PC-3 (cell line): ENCODE results near the gene SNX13. TPM values are rescaled to one million over a fixed set of nuclear protein-coding genes. Genes with fewer than 3 reads are reported as not detected.

Experiments
- ATAC-seq: fragments of 200-7000 bp; cut with Tn5 transposase; 2 replicates; pipeline ENCODE4 v1.9.1; 2020; ENCODE audit warnings: mild to moderate bottlenecking, moderate library complexity
- BruUV-seq: library from RNA; stranded (reverse); fragments of 400-500 nt; replicated peaks from 2 replicates; lab custom pipeline; 2021; lab: Mats Ljungman, UMichigan
- CTCF ChIA-PET: fragments of 300-600 bp; sonication (Branson Sonifier 250); formaldehyde crosslinking; loops from one replicate; lab custom pipeline; 2022; ENCODE audit warnings: antibody characterized with exemption; lab: Charles Lee
- POLR2A ChIA-PET: fragments of 300-600 bp; sonication (Branson Sonifier 250); formaldehyde crosslinking; loops from one replicate; lab custom pipeline; 2022; ENCODE audit warnings: antibody characterized with exemption; ENCODE audit not compliant: unreplicated experiment; lab: Charles Lee
- DNase-seq: peaks from one replicate; pipeline ENCODE4 v3.0.0-alpha.2; 2015
- H2AFZ ChIP-seq: fragments of 300-600 bp; sonication (generic); 2 replicates; pipeline ENCODE4 v1.6.0; 2016; ENCODE audit warnings: antibody characterized with exemption, low read length
- H3F3A ChIP-seq: fragments of 300-600 bp; sonication (generic); one replicate; pipeline ENCODE4 v1.6.0; 2017; ENCODE audit warnings: antibody characterized with exemption, low read length, control low read depth, mild to moderate bottlenecking; ENCODE audit not compliant: unreplicated experiment
- H3K27ac ChIP-seq: fragments of 300-600 bp; sonication (generic); 2 replicates; pipeline ENCODE4 v1.5.1; 2016; ENCODE audit warnings: mild to moderate bottlenecking, low read length
- H3K27me3 ChIP-seq: fragments of 300-600 bp; sonication (generic); 2 replicates; pipeline ENCODE4 v1.6.1; 2016; ENCODE audit warnings: low read length, mixed read lengths
- H3K36me3 ChIP-seq: fragments of 300-600 bp; sonication (generic); 2 replicates; pipeline ENCODE4 v1.6.1; 2016; ENCODE audit warnings: low read depth, mixed run types, low read length, mixed read lengths
- H3K4me1 ChIP-seq: fragments of 300-600 bp; sonication (generic); 2 replicates; pipeline ENCODE4 v1.5.1; 2016; ENCODE audit warnings: low read length; ENCODE audit not compliant: insufficient read depth
- H3K4me2 ChIP-seq: fragments of 300-600 bp; sonication (generic); 2 replicates; pipeline ENCODE4 v1.6.0; 2016; ENCODE audit warnings: low read length
- H3K4me3 ChIP-seq: fragments of 300-600 bp; sonication (generic); 2 replicates; pipeline ENCODE4 v1.5.1; 2016; ENCODE audit warnings: mild to moderate bottlenecking, low read length, mixed read lengths
- H3K79me2 ChIP-seq: fragments of 300-600 bp; sonication (generic); 2 replicates; pipeline ENCODE4 v1.6.1; 2017; ENCODE audit warnings: low read length, mixed read lengths
- H3K9ac ChIP-seq: fragments of 300-600 bp; sonication (generic); 2 replicates; pipeline ENCODE4 v1.6.0; 2016; ENCODE audit warnings: mild to moderate bottlenecking, low read length
- H3K9me2 ChIP-seq: fragments of 300-600 bp; sonication (generic); replicated peaks from 2 replicates; pipeline ENCODE4 v1.6.1; 2016; ENCODE audit warnings: mixed run types, low read length, mixed read lengths
- H3K9me3 ChIP-seq: fragments of 300-600 bp; sonication (generic); 2 replicates; pipeline ENCODE4 v1.6.1; 2016; ENCODE audit warnings: low read length, mixed read lengths
- H4K20me1 ChIP-seq: fragments of 300-600 bp; sonication (generic); 2 replicates; pipeline ENCODE4 v1.6.1; 2016; ENCODE audit warnings: low read length, mixed read lengths
- CTCF ChIP-seq: fragments of 300-600 bp; sonication (generic); conservative IDR thresholded peaks from 2 replicates; pipeline ENCODE4 v1.5.1; 2017; ENCODE audit warnings: antibody characterized with exemption, low read depth, mild to moderate bottlenecking, low read length
- EZH2 ChIP-seq: fragments of 300-600 bp; sonication (generic); IDR thresholded peaks from one replicate; pipeline ENCODE4 v1.6.1; 2017; ENCODE audit warnings: antibody characterized with exemption, mild to moderate bottlenecking, low read length; ENCODE audit not compliant: unreplicated experiment
- EZH2phosphoT487 ChIP-seq: fragments of 300-600 bp; sonication (generic); IDR thresholded peaks from 2 replicates; pipeline ENCODE4 v1.6.1; 2018; ENCODE audit warnings: mild to moderate bottlenecking, antibody characterized with exemption, low read length, borderline replicate concordance
- intact Hi-C: fragments of 100-400 bp; cut with micrococcal nuclease; formaldehyde crosslinking; loops from 2 replicates; pipeline ENCODE4 v1.9.0; 2023
- total RNA-seq: library from RNA; depleted of rRNA; stranded (reverse); fragments of >200 nt; gene quantifications from 2 replicates; pipeline ENCODE4 v1.2.3, GENCODE V29; 2014

SNX13 gene
- total RNA-seq, 1 experiment from 2014 or later: 33.9 TPM

GRCh38 chr7:17917842-17918241 lies 22.5 kb downstream of the SNX13 start:
- intact Hi-C loops: no loop called here
- no peaks in the 10 kb centered on the region for H4K20me1 ChIP-seq

GRCh38 chr7:17916786-17917185 lies 23.5 kb downstream of the SNX13 start:
- ATAC-seq: no peak

More at GRCh38 chr7:17917842-17918241, 22.5 kb downstream of the SNX13 start:
- no peaks in the 10 kb centered on the region for H3K9me2 ChIP-seq
- H3K4me1 ChIP-seq: no peaks in the 10 kb centered on the region
- TF ChIP-seq EZH2phosphoT487 (no peak), EZH2 (no peak), CTCF (no peak)
- H3F3A ChIP-seq: no peaks in the 10 kb centered on the region
- no peak overlapping the region for H3K4me2 ChIP-seq
- H3K27me3 ChIP-seq: no peaks in the 10 kb centered on the region
- no peak for ATAC-seq
- no peak overlapping the region for H3K27ac ChIP-seq
- H2AFZ ChIP-seq: no peak overlapping the region
- BruUV-seq: no TSS peak
- no peak overlapping the region for H3K9ac ChIP-seq
- H3K9me3 ChIP-seq: 0 out of 2 replicates have a peak, but pooled peaks cover 5% of the 10 kb centered on the region
- no peak overlapping the region for H3K4me3 ChIP-seq
- H3K36me3 ChIP-seq: peaks cover 6% of the 10 kb centered on the region; the same call in 1 of the 2 replicates
- DNase-seq: no peak
- peaks cover 98% of the 10 kb centered on the region for H3K79me2 ChIP-seq
- ChIA-PET POLR2A (no interaction called here), CTCF (no interaction called here)

GRCh38 chr7:17915796-17916195 lies 24.5 kb downstream of the SNX13 start:
- H3K9me2 ChIP-seq: no peaks in the 10 kb centered on the region

More at GRCh38 chr7:17916786-17917185, 23.5 kb downstream of the SNX13 start:
- H3K4me1 ChIP-seq: no peaks in the 10 kb centered on the region
- H4K20me1 ChIP-seq: no peaks in the 10 kb centered on the region
- ChIA-PET CTCF (no interaction called here), POLR2A (no interaction called here)
- no peaks in the 10 kb centered on the region for H3F3A ChIP-seq
- no TSS peak for BruUV-seq
- no peak overlapping the region for H3K4me3 ChIP-seq
- no peaks in the 10 kb centered on the region for H3K9me2 ChIP-seq
- H3K27ac ChIP-seq: no peak overlapping the region
- DNase-seq: no peak
- no peaks in the 10 kb centered on the region for H3K27me3 ChIP-seq
- no peak overlapping the region for H3K9ac ChIP-seq
- intact Hi-C loops: no loop called here
- no peak overlapping the region for H3K4me2 ChIP-seq
- H2AFZ ChIP-seq: no peak overlapping the region
- peaks cover 98% of the 10 kb centered on the region for H3K79me2 ChIP-seq
- peaks cover 6% of the 10 kb centered on the region; the same call in 1 of the 2 replicates for H3K36me3 ChIP-seq
- H3K9me3 ChIP-seq: 0 out of 2 replicates have a peak, but pooled peaks cover 5% of the 10 kb centered on the region
- TF ChIP-seq EZH2phosphoT487: no peak
- TF ChIP-seq EZH2: no peak

More at GRCh38 chr7:17915796-17916195, 24.5 kb downstream of the SNX13 start:
- no TSS peak for BruUV-seq
- Histone ChIP-seq H3K4me1 (no peaks in the 10 kb centered on the region), H3F3A (no peaks in the 10 kb centered on the region), H3K36me3 (peaks cover 6% of the 10 kb centered on the region; the same call in 1 of the 2 replicates), H4K20me1 (no peaks in the 10 kb centered on the region), H3K27ac (no peak overlapping the region), H3K4me3 (no peak overlapping the region), H3K9me3 (0 out of 2 replicates have a peak, but pooled peaks cover 5% of the 10 kb centered on the region), H3K9ac (no peak overlapping the region), H3K27me3 (no peaks in the 10 kb centered on the region), H3K79me2 (peaks cover 98% of the 10 kb centered on the region), H2AFZ (no peak overlapping the region), H3K4me2 (no peak overlapping the region)
- ATAC-seq (no peak), DNase-seq (no peak)
- TF ChIP-seq CTCF (no peak), EZH2phosphoT487 (no peak)
- POLR2A ChIA-PET: no interaction called here
- CTCF ChIA-PET: no interaction called here
- intact Hi-C loops: no loop called here
